H1 (cell line): Measurements from ENCODE around the gene EIF2S3B.

ENCODE experiments used
- ATF3 ChIP-seq: IDR thresholded peaks from 2 replicates; pipeline ENCODE4 v1.6.1; 2011; ENCODE audit warnings: low read depth, mild to moderate bottlenecking, low read length; ENCODE audit not compliant: insufficient read depth
- CEBPB ChIP-seq: IDR thresholded peaks from 2 replicates; pipeline ENCODE4 v1.6.1; 2012; ENCODE audit warnings: low read depth, low read length
- CTCF ChIP-seq, 3 experiments: IDR thresholded peaks; 1 replicate in 2 of 3; 2 replicates in 1 of 3; pipeline versions ENCODE4 v1.5.1 to v1.6.1; 2011; ENCODE audit warnings: low read length in 3 of 3, mild to moderate bottlenecking in 3 of 3, inconsistent platforms in 2 of 3, low read depth in 1 of 3, moderate library complexity in 1 of 3; ENCODE audit not compliant: insufficient read depth in 1 of 3; ENCODE audit errors: control extremely low read depth in 1 of 3
- EGR1 ChIP-seq: IDR thresholded peaks from 2 replicates; pipeline ENCODE4 v1.6.1; 2011; ENCODE audit warnings: low read depth, low read length, borderline replicate concordance
- EP300 ChIP-seq, 2 experiments: IDR thresholded peaks; 1 replicate in 1 of 2; 2 replicates in 1 of 2; pipeline ENCODE4 v1.6.1; 2011 to 2012; ENCODE audit warnings: low read depth in 2 of 2, low read length in 2 of 2, mild to moderate bottlenecking in 2 of 2, borderline replicate concordance in 1 of 2, inconsistent platforms in 1 of 2, moderate library complexity in 1 of 2
- EZH2 ChIP-seq: fragments of 200-600 bp; sonication (generic); IDR thresholded peaks from 2 replicates; pipeline ENCODE4 v1.7.1; 2012; ENCODE audit warnings: low read depth, mild to moderate bottlenecking, moderate library complexity, low read length, inconsistent platforms; ENCODE audit not compliant: severe bottlenecking
- GABPA ChIP-seq: IDR thresholded peaks from 2 replicates; pipeline ENCODE4 v1.6.1; 2011; ENCODE audit warnings: mild to moderate bottlenecking, low read length, moderate library complexity, borderline replicate concordance; ENCODE audit not compliant: insufficient read depth
- POLR2A ChIP-seq, 2 experiments: IDR thresholded peaks; 1 replicate in 1 of 2; 2 replicates in 1 of 2; pipeline ENCODE4 v1.6.1; 2011; ENCODE audit warnings: low read depth in 2 of 2, low read length in 2 of 2, mild to moderate bottlenecking in 2 of 2; ENCODE audit errors: control extremely low read depth in 1 of 2
- RAD21 ChIP-seq, 2 experiments: IDR thresholded peaks in 1 of 2; conservative IDR thresholded peaks in 1 of 2; 2 replicates each; pipeline ENCODE4 v1.6.1; 2011; ENCODE audit warnings: low read depth in 2 of 2, low read length in 2 of 2, improper control_type of control experiment in 1 of 2, inconsistent platforms in 1 of 2, mild to moderate bottlenecking in 1 of 2, moderate library complexity in 1 of 2
- SIX5 ChIP-seq: IDR thresholded peaks from 2 replicates; pipeline ENCODE4 v1.6.1; 2011; ENCODE audit warnings: mild to moderate bottlenecking, low read depth, low read length

GRCh38 chr12:10456856-10457255, 48.8 kb upstream of the EIF2S3B start:
- TF ChIP-seq RAD21 (IDR thresholded peaks at IDR 0.05 in 1 of 2, conservative IDR thresholded peaks at IDR 0.05 in 1 of 2; ENCODE audit: low read depth in 2 of 2, low read length in 2 of 2) (no peak), POLR2A (IDR thresholded peaks at IDR 0.05; ENCODE audit: control extremely low read depth in 1 of 2, low read depth in 2 of 2, low read length in 2 of 2) (no peak), CTCF (IDR thresholded peaks at IDR 0.05; ENCODE audit: control extremely low read depth in 1 of 3, insufficient read depth in 1 of 3, low read depth in 1 of 3, low read length in 3 of 3) (no peak), CEBPB (no peak), EGR1 (no peak), ATF3 (no peak), SIX5 (no peak), EZH2 (no peak), GABPA (no peak), EP300 (IDR thresholded peaks at IDR 0.05; ENCODE audit: borderline replicate concordance in 1 of 2, low read depth in 2 of 2, low read length in 2 of 2) (no peak)
